Endodermal cell (in vitro differentiated cells): ENCODE results near the gene DPPA5. TPM values are rescaled to one million over a fixed set of nuclear protein-coding genes. Genes with fewer than 3 reads are reported as not detected.

Experiments
- DNase-seq: peaks from one replicate; pipeline ENCODE4 v3.0.0-alpha.2; 2017
- H3K27ac ChIP-seq: 2 replicates; pipeline ENCODE4 v1.5.1; 2013; ENCODE audit warnings: mild to moderate bottlenecking, low read depth, low read length, moderate library complexity
- H3K27me3 ChIP-seq: 2 replicates; pipeline ENCODE4 v1.6.1; 2013; ENCODE audit warnings: mild to moderate bottlenecking, low read length, moderate library complexity; ENCODE audit not compliant: insufficient read depth, control insufficient read depth, poor library complexity, severe bottlenecking
- H3K36me3 ChIP-seq: 2 replicates; pipeline ENCODE4 v1.7.0; 2013; ENCODE audit warnings: mild to moderate bottlenecking, low read length, moderate library complexity; ENCODE audit not compliant: control insufficient read depth, insufficient read depth
- H3K4me1 ChIP-seq: one replicate; pipeline ENCODE4 v1.7.0; 2013; ENCODE audit warnings: low read length; ENCODE audit not compliant: control insufficient read depth, insufficient read depth
- H3K4me3 ChIP-seq: 2 replicates; pipeline ENCODE4 v1.5.1; 2013; ENCODE audit warnings: mild to moderate bottlenecking, low read length, moderate library complexity
- H3K9ac ChIP-seq: 2 replicates; pipeline ENCODE4 v1.6.1; 2013; ENCODE audit warnings: mild to moderate bottlenecking, low read length, moderate library complexity; ENCODE audit not compliant: poor library complexity, severe bottlenecking; ENCODE audit errors: extremely low read depth
- H3K9me3 ChIP-seq: 2 replicates; pipeline ENCODE4 v1.6.1; 2013; ENCODE audit warnings: mild to moderate bottlenecking, low read length, moderate library complexity; ENCODE audit not compliant: control insufficient read depth
- H3K27ac Mint-ChIP-seq: 2 replicates; pipeline ENCODE4 v1.8.0; 2020; ENCODE audit warnings: mixed read lengths
- H3K27me3 Mint-ChIP-seq: 2 replicates; pipeline ENCODE4 v1.8.0; 2021; ENCODE audit warnings: mild to moderate bottlenecking, mixed read lengths; ENCODE audit not compliant: insufficient read depth
- H3K36me3 Mint-ChIP-seq: 2 replicates; pipeline ENCODE4 v1.8.0; 2020; ENCODE audit warnings: low read depth, mixed read lengths
- H3K4me1 Mint-ChIP-seq: 2 replicates; pipeline ENCODE4 v1.8.0; 2020; ENCODE audit warnings: mixed read lengths
- H3K4me3 Mint-ChIP-seq: 2 replicates; pipeline ENCODE4 v1.8.0; 2020; ENCODE audit warnings: mild to moderate bottlenecking, moderate library complexity, mixed read lengths
- H3K9me3 Mint-ChIP-seq: 2 replicates; pipeline ENCODE4 v1.8.0; 2020; ENCODE audit warnings: mild to moderate bottlenecking, mixed read lengths
- CTCF ChIP-seq: fragments of 200-600 bp; sonication (generic); conservative IDR thresholded peaks from 2 replicates; pipeline ENCODE4 v1.5.0; 2021; ENCODE audit warnings: antibody characterized with exemption, mild to moderate bottlenecking
- WGBS, 2 experiments: methylation state at CpG; one replicate each; pipeline versions ENCODE4 v1.1.5 to v1.1.7; 2013; ENCODE audit warnings: missing lambda C conversion rate in 2 of 2, mixed read lengths in 1 of 2; ENCODE audit not compliant: insufficient coverage in 1 of 2, insufficient read length in 1 of 2; 5-methylcytosine and 5-hydroxymethylcytosine counted together
- total RNA-seq, 2 donors: library from RNA; stranded (reverse); fragmentation: NEBNext Ultra II Directional in 1 of 2; extraction: Animal tissue kit (Norgen Biotek cat#: 25700) in 1 of 2; gene quantifications; 2 replicates in 1 of 2; 3 replicates in 1 of 2; pipeline ENCODE4 v1.2.1, GENCODE V29; 2021

The DPPA5 gene
- total RNA-seq, 2 donors from 2014 or later, result not detected

GRCh38 chr6:73367761-73368355, 13.8 kb upstream of the DPPA5 start:
- Histone ChIP-seq H3K9ac (no peak overlapping the region), H3K9me3 (peaks cover 10% of the 10 kb centered on the region), H3K27me3 (no peaks in the 10 kb centered on the region), H3K36me3 (no peaks in the 10 kb centered on the region), H3K27ac (no peak overlapping the region), H3K4me3 (no peak overlapping the region), H3K4me1 (no peaks in the 10 kb centered on the region)
- Mint-ChIP-seq H3K4me1 (peaks cover 8% of the 10 kb centered on the region), H3K27me3 (no peaks in the 10 kb centered on the region), H3K4me3 (no peak overlapping the region), H3K9me3 (peaks cover 9% of the 10 kb centered on the region), H3K27ac (no peak overlapping the region), H3K36me3 (no peaks in the 10 kb centered on the region)
- 82 to 83% methylated on average over 13 to 16 of the region's 16 CpGs for WGBS, 2 experiments
- no peak for DNase-seq
- TF ChIP-seq CTCF, result no peak

- Histone ChIP-seq H3K9ac (no peak overlapping the region), H3K9me3 (no peaks in the 10 kb centered on the region), H3K4me3 (no peak overlapping the region), H3K27me3 (no peaks in the 10 kb centered on the region), H3K4me1 (no peaks in the 10 kb centered on the region), H3K36me3 (no peaks in the 10 kb centered on the region), H3K27ac (no peak overlapping the region)
- peaks cover 8% of the 10 kb centered on the region for H3K4me1 Mint-ChIP-seq
- H3K9me3 Mint-ChIP-seq, result no peaks in the 10 kb centered on the region
- no peak overlapping the region for H3K27ac Mint-ChIP-seq
- H3K36me3 Mint-ChIP-seq, result no peaks in the 10 kb centered on the region
- no peaks in the 10 kb centered on the region for H3K27me3 Mint-ChIP-seq
- WGBS, 2 experiments, result 92 to 96% methylated on average over 8 to 9 of the region's 9 CpGs
- no peak for DNase-seq
- H3K4me3 Mint-ChIP-seq, result no peak overlapping the region
- no peak for TF ChIP-seq CTCF
These were observed 10.5 kb upstream of the DPPA5 start for GRCh38 chr6:73364549-73364948.

GRCh38 chr6:73364121-73364520, 10.0 kb upstream of the DPPA5 start:
- no peaks in the 10 kb centered on the region for H3K9me3 Mint-ChIP-seq
- Histone ChIP-seq H3K4me3 (no peak overlapping the region), H3K27me3 (no peaks in the 10 kb centered on the region), H3K27ac (no peak overlapping the region), H3K36me3 (no peaks in the 10 kb centered on the region), H3K9ac (no peak overlapping the region), H3K9me3 (no peaks in the 10 kb centered on the region), H3K4me1 (no peaks in the 10 kb centered on the region)
- TF ChIP-seq CTCF, result no peak
- DNase-seq, result no peak
- H3K27me3 Mint-ChIP-seq, result no peaks in the 10 kb centered on the region
- H3K4me3 Mint-ChIP-seq, result no peak overlapping the region
- WGBS, 2 experiments, result 92 to 97% methylated on average over 9 to 14 of the region's 14 CpGs
- no peaks in the 10 kb centered on the region for H3K36me3 Mint-ChIP-seq
- peaks cover 8% of the 10 kb centered on the region for H3K4me1 Mint-ChIP-seq
- H3K27ac Mint-ChIP-seq, result no peak overlapping the region
